ENCODE data around the gene MPP2. TPM values are rescaled to one million over a fixed set of nuclear protein-coding genes. Genes with fewer than 3 reads are reported as not detected.

The MPP2 gene
- total RNA-seq = 0.91 and 1.4 TPM in 2 replicates

GRCh38 chr17:43907425-43907981, at the start of gene MPP2:
TSS of gene MPP2 (minus strand) at chr17:43907536. CDS start at chr17:43904460, 3,076 bp downstream.
- H3K9me3 Mint-ChIP-seq = no peaks in the 10 kb centered on the region
- H3K27me3 Mint-ChIP-seq (ENCODE audit: insufficient read depth) = peaks cover 49% of the 10 kb centered on the region
- no peaks in the 10 kb centered on the region for H3K36me3 Mint-ChIP-seq (ENCODE audit: low read depth)
- peak; percentile 27 for DNase-seq (ENCODE audit: low spot score)
- H3K27ac Mint-ChIP-seq = no peak within 1 kb of the TSS
- peak within 1 kb of the TSS; percentile 51 for H3K4me3 Mint-ChIP-seq
- H3K4me1 Mint-ChIP-seq (ENCODE audit: low read depth) = peaks cover 4% of the 10 kb centered on the region
- intact Hi-C loops (cut with micrococcal nuclease) = loop anchor here (10.0 kb wide), 1 partner anchor 647 kb away; the partner anchor contains the start of gene FZD2

- H3K4me1 Mint-ChIP-seq (ENCODE audit: low read depth) = no peaks in the 10 kb centered on the region
- H3K4me3 Mint-ChIP-seq = no peak overlapping the region
- H3K36me3 Mint-ChIP-seq (ENCODE audit: low read depth) = no peaks in the 10 kb centered on the region
- no peak overlapping the region for H3K27ac Mint-ChIP-seq
- H3K9me3 Mint-ChIP-seq = no peaks in the 10 kb centered on the region
- peaks cover 27% of the 10 kb centered on the region for H3K27me3 Mint-ChIP-seq (ENCODE audit: insufficient read depth)
- intact Hi-C loops (cut with micrococcal nuclease) = no loop called here
- DNase-seq (ENCODE audit: low spot score) = no peak
Observed at GRCh38 chr17:43956222-43956621, 48.9 kb upstream of the MPP2 start.

GRCh38 chr17:43953746-43954145, 46.4 kb upstream of the MPP2 start, which contains the start of gene PYY:
TSS of gene PYY (minus strand) at chr17:43953940. CDS start at chr17:43953483, 457 bp downstream.
- Mint-ChIP-seq H3K4me1 (ENCODE audit: low read depth) (no peaks in the 10 kb centered on the region), H3K9me3 (no peaks in the 10 kb centered on the region), H3K27me3 (ENCODE audit: insufficient read depth) (peaks cover 32% of the 10 kb centered on the region), H3K36me3 (ENCODE audit: low read depth) (no peaks in the 10 kb centered on the region), H3K4me3 (no peak within 1 kb of the TSS), H3K27ac (no peak within 1 kb of the TSS)
- intact Hi-C loops (cut with micrococcal nuclease) = no loop called here
- DNase-seq (ENCODE audit: low spot score) = no peak

- peaks cover 32% of the 10 kb centered on the region for H3K27me3 Mint-ChIP-seq (ENCODE audit: insufficient read depth)
- DNase-seq (ENCODE audit: low spot score) = no peak
- no peak overlapping the region for H3K27ac Mint-ChIP-seq
- no peak overlapping the region for H3K4me3 Mint-ChIP-seq
- H3K9me3 Mint-ChIP-seq = no peaks in the 10 kb centered on the region
- intact Hi-C loops (cut with micrococcal nuclease) = no loop called here
- H3K4me1 Mint-ChIP-seq (ENCODE audit: low read depth) = no peaks in the 10 kb centered on the region
- no peaks in the 10 kb centered on the region for H3K36me3 Mint-ChIP-seq (ENCODE audit: low read depth)
Observed at GRCh38 chr17:43952724-43953666, 45.7 kb upstream of the MPP2 start.

- Mint-ChIP-seq H3K27ac (no peak overlapping the region), H3K4me1 (ENCODE audit: low read depth) (no peaks in the 10 kb centered on the region), H3K9me3 (no peaks in the 10 kb centered on the region), H3K36me3 (ENCODE audit: low read depth) (no peaks in the 10 kb centered on the region), H3K27me3 (ENCODE audit: insufficient read depth) (peaks cover 36% of the 10 kb centered on the region), H3K4me3 (no peak overlapping the region)
- intact Hi-C loops (cut with micrococcal nuclease) = no loop called here
- DNase-seq (ENCODE audit: low spot score) = no peak
Observed at GRCh38 chr17:43952351-43952723, 45.0 kb upstream of the MPP2 start.

GRCh38 chr17:43951750-43952149, 44.4 kb upstream of the MPP2 start:
- H3K4me1 Mint-ChIP-seq (ENCODE audit: low read depth) = no peaks in the 10 kb centered on the region
- H3K9me3 Mint-ChIP-seq = no peaks in the 10 kb centered on the region
- H3K4me3 Mint-ChIP-seq = no peak overlapping the region
- H3K36me3 Mint-ChIP-seq (ENCODE audit: low read depth) = no peaks in the 10 kb centered on the region
- H3K27ac Mint-ChIP-seq = no peak overlapping the region
- DNase-seq (ENCODE audit: low spot score) = no peak
- H3K27me3 Mint-ChIP-seq (ENCODE audit: insufficient read depth) = peaks cover 36% of the 10 kb centered on the region
- intact Hi-C loops (cut with micrococcal nuclease) = no loop called here

- Mint-ChIP-seq H3K27me3 (ENCODE audit: insufficient read depth) (peaks cover 36% of the 10 kb centered on the region), H3K4me3 (no peak overlapping the region), H3K27ac (no peak overlapping the region), H3K36me3 (ENCODE audit: low read depth) (no peaks in the 10 kb centered on the region), H3K9me3 (no peaks in the 10 kb centered on the region), H3K4me1 (ENCODE audit: low read depth) (peaks cover 7% of the 10 kb centered on the region)
- intact Hi-C loops (cut with micrococcal nuclease) = no loop called here
- DNase-seq (ENCODE audit: low spot score) = no peak
Observed at GRCh38 chr17:43950554-43950953, 43.2 kb upstream of the MPP2 start.

GRCh38 chr17:43949781-43950180, 42.4 kb upstream of the MPP2 start:
- Mint-ChIP-seq H3K27ac (no peak overlapping the region), H3K27me3 (ENCODE audit: insufficient read depth) (peaks cover 35% of the 10 kb centered on the region), H3K9me3 (no peaks in the 10 kb centered on the region), H3K36me3 (ENCODE audit: low read depth) (no peaks in the 10 kb centered on the region), H3K4me3 (no peak overlapping the region), H3K4me1 (ENCODE audit: low read depth) (peaks cover 9% of the 10 kb centered on the region)
- DNase-seq (ENCODE audit: low spot score) = no peak
- intact Hi-C loops (cut with micrococcal nuclease) = no loop called here

- Mint-ChIP-seq H3K27me3 (ENCODE audit: insufficient read depth) (peaks cover 19% of the 10 kb centered on the region), H3K9me3 (no peaks in the 10 kb centered on the region), H3K27ac (no peak overlapping the region), H3K4me3 (no peak overlapping the region), H3K36me3 (ENCODE audit: low read depth) (no peaks in the 10 kb centered on the region), H3K4me1 (ENCODE audit: low read depth) (peaks cover 18% of the 10 kb centered on the region)
- DNase-seq (ENCODE audit: low spot score) = no peak
- intact Hi-C loops (cut with micrococcal nuclease) = no loop called here
Observed at GRCh38 chr17:43946781-43947180, 39.4 kb upstream of the MPP2 start.

GRCh38 chr17:43945074-43945829, 37.9 kb upstream of the MPP2 start:
- H3K36me3 Mint-ChIP-seq (ENCODE audit: low read depth) = no peaks in the 10 kb centered on the region
- H3K27me3 Mint-ChIP-seq (ENCODE audit: insufficient read depth) = peaks cover 6% of the 10 kb centered on the region
- peaks cover 18% of the 10 kb centered on the region for H3K4me1 Mint-ChIP-seq (ENCODE audit: low read depth)
- H3K4me3 Mint-ChIP-seq = no peak overlapping the region
- H3K27ac Mint-ChIP-seq = no peak overlapping the region
- no peak for DNase-seq (ENCODE audit: low spot score)
- intact Hi-C loops (cut with micrococcal nuclease) = no loop called here
- H3K9me3 Mint-ChIP-seq = no peaks in the 10 kb centered on the region

- Mint-ChIP-seq H3K4me1 (ENCODE audit: low read depth) (peaks cover 18% of the 10 kb centered on the region), H3K27me3 (ENCODE audit: insufficient read depth) (peaks cover 15% of the 10 kb centered on the region), H3K9me3 (no peaks in the 10 kb centered on the region), H3K27ac (no peak within 1 kb of the TSS), H3K4me3 (no peak within 1 kb of the TSS), H3K36me3 (ENCODE audit: low read depth) (no peaks in the 10 kb centered on the region)
- no peak for DNase-seq (ENCODE audit: low spot score)
- intact Hi-C loops (cut with micrococcal nuclease) = no loop called here
Observed at GRCh38 chr17:43942051-43942685, 34.8 kb upstream of the MPP2 start, which contains the start of gene PPY. TSS of gene PPY (minus strand) at chr17:43942476. CDS start at chr17:43941654, 822 bp downstream.

GRCh38 chr17:43940630-43941029, 33.3 kb upstream of the MPP2 start:
- no peak overlapping the region for H3K4me3 Mint-ChIP-seq

More at GRCh38 chr17:43940630-43941029, 33.3 kb upstream of the MPP2 start:
- Mint-ChIP-seq H3K27ac (no peak overlapping the region), H3K9me3 (no peaks in the 10 kb centered on the region), H3K36me3 (ENCODE audit: low read depth) (no peaks in the 10 kb centered on the region), H3K4me1 (ENCODE audit: low read depth) (peaks cover 12% of the 10 kb centered on the region), H3K27me3 (ENCODE audit: insufficient read depth) (peaks cover 17% of the 10 kb centered on the region)
- peak; percentile 4 for DNase-seq (ENCODE audit: low spot score)
- intact Hi-C loops (cut with micrococcal nuclease) = no loop called here
